PC-9 (cell line): ENCODE data around the gene SAMD15. TPM values are rescaled to one million over a fixed set of nuclear protein-coding genes. Genes with fewer than 3 reads are reported as not detected.

Experiments used
- BruUV-seq: library from RNA; stranded (reverse); fragments of 400-500 nt; replicated peaks from 2 replicates; lab custom pipeline; 2021; lab: Mats Ljungman, UMichigan
- CTCF ChIA-PET: fragments of 300-600 bp; sonication (Branson Sonifier 250); formaldehyde crosslinking; loops from one replicate; lab custom pipeline; 2022; ENCODE audit warnings: antibody characterized with exemption; lab: Charles Lee
- POLR2A ChIA-PET: fragments of 300-600 bp; sonication (Branson Sonifier 250); formaldehyde crosslinking; loops from one replicate; lab custom pipeline; 2022; ENCODE audit warnings: antibody characterized with exemption; ENCODE audit not compliant: unreplicated experiment; lab: Charles Lee
- DNase-seq, 2 experiments: peaks; one replicate each; pipeline versions ENCODE4 v3.0.0 to v3.0.0-alpha.2; 2015 to 2022; ENCODE audit warnings: mixed read lengths in 1 of 2
- H2AFZ ChIP-seq: fragments of 200-600 bp; sonication (generic); 2 replicates; pipeline ENCODE4 v1.8.1; 2017; ENCODE audit warnings: antibody characterized with exemption
- H3F3A ChIP-seq: fragments of 200-600 bp; sonication (generic); 2 replicates; pipeline ENCODE4 v1.8.1; 2017; ENCODE audit warnings: antibody characterized with exemption, mild to moderate bottlenecking, low read depth; ENCODE audit not compliant: insufficient read depth
- H3K27ac ChIP-seq: fragments of 200-600 bp; sonication (generic); 2 replicates; pipeline ENCODE4 v1.6.1; 2016; ENCODE audit warnings: mixed run types
- H3K27me3 ChIP-seq: fragments of 200-600 bp; sonication (generic); 2 replicates; pipeline ENCODE4 v1.6.1; 2016; ENCODE audit warnings: low read depth, mixed run types; ENCODE audit not compliant: insufficient read depth
- H3K36me3 ChIP-seq: fragments of 200-600 bp; sonication (generic); 2 replicates; pipeline ENCODE4 v1.6.1; 2016; ENCODE audit warnings: low read depth, mixed run types
- H3K4me1 ChIP-seq: fragments of 200-600 bp; sonication (generic); replicated peaks from 2 replicates; pipeline ENCODE4 v1.6.1; 2016; ENCODE audit warnings: mixed run types; ENCODE audit not compliant: insufficient read depth
- H3K4me2 ChIP-seq: fragments of 200-600 bp; sonication (generic); 2 replicates; pipeline ENCODE4 v1.6.1; 2017; ENCODE audit warnings: mixed run types
- H3K4me3 ChIP-seq: fragments of 200-600 bp; sonication (generic); 2 replicates; pipeline ENCODE4 v1.6.1; 2016; ENCODE audit warnings: mixed run types
- H3K79me2 ChIP-seq: fragments of 200-600 bp; sonication (generic); 2 replicates; pipeline ENCODE4 v1.6.1; 2017; ENCODE audit warnings: low read depth, mixed run types
- H3K9me2 ChIP-seq: fragments of 200-600 bp; sonication (generic); 2 replicates; pipeline ENCODE4 v1.8.1; 2017; ENCODE audit warnings: mild to moderate bottlenecking; ENCODE audit not compliant: insufficient read depth
- H3K9me3 ChIP-seq: fragments of 200-600 bp; sonication (generic); 2 replicates; pipeline ENCODE4 v1.8.1; 2016; ENCODE audit warnings: low read depth; ENCODE audit not compliant: insufficient read depth
- H4K20me1 ChIP-seq: fragments of 200-600 bp; sonication (generic); 2 replicates; pipeline ENCODE4 v1.8.1; 2017; ENCODE audit not compliant: insufficient read depth
- EZH2 ChIP-seq: fragments of 200-600 bp; sonication (generic); IDR thresholded peaks from 2 replicates; pipeline ENCODE4 v1.8.0; 2017; ENCODE audit warnings: antibody characterized with exemption, low read depth
- intact Hi-C: fragments of 100-400 bp; cut with micrococcal nuclease; formaldehyde crosslinking; loops from one replicate; pipeline ENCODE4 v1.10.0; 2022; ENCODE audit not compliant: unreplicated experiment
- total RNA-seq: library from RNA; stranded (reverse); gene quantifications from 2 replicates; pipeline ENCODE4 v1.2.3, GENCODE V29; 2021
- TF ChIP-seq, protein P1 (sequence below): fragments of 200-600 bp; sonication (generic); conservative IDR thresholded peaks from 2 replicates; pipeline ENCODE4 v1.6.1; 2017; ENCODE audit warnings: mixed run types, antibody characterized with exemption, mild to moderate bottlenecking, moderate library complexity

SAMD15 gene
- total RNA-seq, 1 experiment from 2014 or later, result 7.8 TPM

DNA sequence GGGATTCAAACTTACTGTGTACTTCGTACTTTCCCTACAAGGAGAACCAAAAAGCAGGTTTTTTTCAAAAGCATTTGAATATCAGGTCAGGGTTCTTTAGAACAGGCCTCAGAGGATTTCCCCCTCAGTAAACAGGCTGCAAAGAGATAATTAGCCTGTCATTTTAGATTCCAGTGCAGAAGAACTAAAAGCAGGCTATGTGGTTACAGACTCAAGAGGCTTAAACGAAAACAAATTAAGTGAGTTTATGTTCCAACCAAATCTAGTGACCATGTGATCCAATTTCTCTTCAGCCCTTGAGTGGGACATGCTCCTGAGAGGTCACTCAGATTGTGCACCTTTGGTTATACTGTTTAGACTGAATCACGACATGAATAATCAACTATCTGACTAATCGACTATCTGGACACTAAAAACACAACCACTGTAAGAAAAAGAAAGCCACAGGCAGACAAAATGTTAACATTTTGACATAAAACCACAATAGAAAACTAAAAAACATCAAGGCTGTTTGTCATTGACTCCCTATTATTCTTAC is 4.8 kb upstream of the SAMD15 start:
- Histone ChIP-seq H3K4me2 (no peak overlapping the region), H3K9me3 (no peaks in the 10 kb centered on the region), H3K27me3 (no peaks in the 10 kb centered on the region), H3K4me3 (no peak overlapping the region), H3K79me2 (peaks cover 28% of the 10 kb centered on the region), H3K27ac (no peak overlapping the region), H3K4me1 (peaks cover 11% of the 10 kb centered on the region), H3K36me3 (no peaks in the 10 kb centered on the region), H2AFZ (no peak overlapping the region), H4K20me1 (no peaks in the 10 kb centered on the region), H3F3A (no peaks in the 10 kb centered on the region; the same call in 1 of the 2 replicates), H3K9me2 (no peaks in the 10 kb centered on the region)
- no peak for DNase-seq
- intact Hi-C loops, result no loop called here
- BruUV-seq, result no TSS peak
- TF ChIP-seq EZH2, result no peak
- TF ChIP-seq, protein P1, sequence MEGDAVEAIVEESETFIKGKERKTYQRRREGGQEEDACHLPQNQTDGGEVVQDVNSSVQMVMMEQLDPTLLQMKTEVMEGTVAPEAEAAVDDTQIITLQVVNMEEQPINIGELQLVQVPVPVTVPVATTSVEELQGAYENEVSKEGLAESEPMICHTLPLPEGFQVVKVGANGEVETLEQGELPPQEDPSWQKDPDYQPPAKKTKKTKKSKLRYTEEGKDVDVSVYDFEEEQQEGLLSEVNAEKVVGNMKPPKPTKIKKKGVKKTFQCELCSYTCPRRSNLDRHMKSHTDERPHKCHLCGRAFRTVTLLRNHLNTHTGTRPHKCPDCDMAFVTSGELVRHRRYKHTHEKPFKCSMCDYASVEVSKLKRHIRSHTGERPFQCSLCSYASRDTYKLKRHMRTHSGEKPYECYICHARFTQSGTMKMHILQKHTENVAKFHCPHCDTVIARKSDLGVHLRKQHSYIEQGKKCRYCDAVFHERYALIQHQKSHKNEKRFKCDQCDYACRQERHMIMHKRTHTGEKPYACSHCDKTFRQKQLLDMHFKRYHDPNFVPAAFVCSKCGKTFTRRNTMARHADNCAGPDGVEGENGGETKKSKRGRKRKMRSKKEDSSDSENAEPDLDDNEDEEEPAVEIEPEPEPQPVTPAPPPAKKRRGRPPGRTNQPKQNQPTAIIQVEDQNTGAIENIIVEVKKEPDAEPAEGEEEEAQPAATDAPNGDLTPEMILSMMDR, result no peak
- ChIA-PET POLR2A (no interaction called here), CTCF (interaction anchor here (0.5 kb wide), 1 partner anchor 241 kb away, joined by 3 read pairs; no protein-coding TSS in a partner anchor)

DNA sequence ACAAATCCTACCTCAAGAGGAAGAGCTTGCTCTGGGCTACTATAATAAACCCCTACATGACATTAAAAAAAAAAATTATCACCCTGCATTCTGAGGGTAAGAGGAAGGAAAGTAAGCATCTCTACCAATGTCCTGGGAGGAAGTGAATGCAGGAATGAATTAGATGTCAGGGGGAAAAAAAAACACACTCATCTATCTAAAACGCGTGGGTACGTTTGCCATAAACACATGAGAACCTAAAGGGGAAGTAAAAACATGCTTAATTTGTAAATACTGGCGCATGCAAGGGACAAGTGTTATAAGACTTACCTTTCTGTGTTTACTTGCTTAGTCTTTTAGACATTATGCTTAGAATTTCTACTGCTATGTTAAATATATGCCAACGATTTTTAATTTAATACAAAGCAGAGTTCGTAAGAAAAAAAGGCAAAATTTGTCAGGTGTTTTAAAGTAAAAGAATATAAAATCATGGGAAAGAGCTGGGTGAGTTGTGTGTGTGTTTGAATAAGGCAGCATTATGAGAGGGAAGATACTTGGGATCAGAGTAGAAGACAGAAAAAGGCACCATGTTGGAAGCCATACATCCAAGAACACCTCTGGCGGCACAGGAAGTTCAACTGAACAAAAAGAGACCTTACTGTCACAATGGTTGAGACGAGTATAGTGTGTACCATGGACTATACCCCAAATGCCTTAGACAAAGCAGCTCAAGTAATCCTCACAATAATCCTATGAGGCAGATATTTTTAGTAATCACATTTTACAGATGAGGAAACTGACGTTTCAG is 1.8 kb upstream of the SAMD15 start:
- BruUV-seq, result no TSS peak
- H3K4me2 ChIP-seq, result peak overlapping the region; percentile 88
- intact Hi-C loops, result no loop called here

More for the DNA sequence above, 1.8 kb upstream of the SAMD15 start:
- peaks cover 19% of the 10 kb centered on the region for H3K4me1 ChIP-seq
- H3F3A ChIP-seq, result no peaks in the 10 kb centered on the region; the same call in none of the 2 replicates
- peaks cover 28% of the 10 kb centered on the region for H3K79me2 ChIP-seq
- H4K20me1 ChIP-seq, result no peaks in the 10 kb centered on the region
- no peak for DNase-seq
- TF ChIP-seq EZH2, result no peak
- TF ChIP-seq, protein P1, result no peak
- no peaks in the 10 kb centered on the region for H3K36me3 ChIP-seq
- ChIA-PET POLR2A (interaction anchor here (0.5 to 1.0 kb wide), 4 partner anchors 14 to 149 kb away, joined by 3 to 19 read pairs (median 4); no protein-coding TSS in a partner anchor), CTCF (no interaction called here)
- H3K9me2 ChIP-seq, result no peaks in the 10 kb centered on the region
- no peaks in the 10 kb centered on the region for H3K27me3 ChIP-seq
- no peak overlapping the region for H3K27ac ChIP-seq
- no peak overlapping the region for H2AFZ ChIP-seq
- H3K9me3 ChIP-seq, result no peaks in the 10 kb centered on the region
- peak overlapping the region; percentile 82; the same call in 1 of the 2 replicates for H3K4me3 ChIP-seq
